Measurements from ENCODE around the gene SPATA31D1.

DNA sequence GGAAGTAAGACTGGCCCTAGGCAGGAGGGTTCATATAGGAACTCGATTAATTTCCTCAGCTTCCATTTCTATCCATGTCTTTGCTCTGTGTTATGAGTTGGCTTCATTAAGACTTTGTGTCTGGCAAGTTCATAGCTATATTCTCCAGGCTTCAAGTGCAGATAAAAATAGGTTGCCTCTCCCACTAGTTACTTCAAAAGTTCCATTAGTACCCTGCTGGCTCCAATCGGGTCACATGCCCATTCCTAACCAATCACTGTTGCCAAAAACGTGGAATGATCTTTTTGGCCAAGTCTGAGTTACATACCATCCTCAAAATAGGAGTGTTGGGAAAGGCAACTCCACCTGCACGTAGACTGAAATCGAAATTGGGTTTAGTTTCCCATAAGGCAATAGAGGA is 13.8 kb upstream of the SPATA31D1 start:
- TF ChIP-seq, protein P1, sequence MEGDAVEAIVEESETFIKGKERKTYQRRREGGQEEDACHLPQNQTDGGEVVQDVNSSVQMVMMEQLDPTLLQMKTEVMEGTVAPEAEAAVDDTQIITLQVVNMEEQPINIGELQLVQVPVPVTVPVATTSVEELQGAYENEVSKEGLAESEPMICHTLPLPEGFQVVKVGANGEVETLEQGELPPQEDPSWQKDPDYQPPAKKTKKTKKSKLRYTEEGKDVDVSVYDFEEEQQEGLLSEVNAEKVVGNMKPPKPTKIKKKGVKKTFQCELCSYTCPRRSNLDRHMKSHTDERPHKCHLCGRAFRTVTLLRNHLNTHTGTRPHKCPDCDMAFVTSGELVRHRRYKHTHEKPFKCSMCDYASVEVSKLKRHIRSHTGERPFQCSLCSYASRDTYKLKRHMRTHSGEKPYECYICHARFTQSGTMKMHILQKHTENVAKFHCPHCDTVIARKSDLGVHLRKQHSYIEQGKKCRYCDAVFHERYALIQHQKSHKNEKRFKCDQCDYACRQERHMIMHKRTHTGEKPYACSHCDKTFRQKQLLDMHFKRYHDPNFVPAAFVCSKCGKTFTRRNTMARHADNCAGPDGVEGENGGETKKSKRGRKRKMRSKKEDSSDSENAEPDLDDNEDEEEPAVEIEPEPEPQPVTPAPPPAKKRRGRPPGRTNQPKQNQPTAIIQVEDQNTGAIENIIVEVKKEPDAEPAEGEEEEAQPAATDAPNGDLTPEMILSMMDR (IDR thresholded peaks at IDR 0.05; ENCODE audit: low read length), result no peak
- TF ChIP-seq EZH2 (optimal IDR thresholded peaks at IDR 0.05; ENCODE audit: low read depth, low read length), result no peak

All from MM.1S (cell line).